ENCODE results near the gene C1orf232. TPM values are rescaled to one million over a fixed set of nuclear protein-coding genes. Genes with fewer than 3 reads are reported as not detected.
A peak's percentile ranks its signal among the peaks of the same experiment; 100 is the strongest.

The C1orf232 gene
- total RNA-seq, 1 experiment from 2014 or later = not detected

- H2AK5ac ChIP-seq (ENCODE audit: insufficient read length, low read length) = no peak overlapping the region
- H3K4me1 ChIP-seq (ENCODE audit: insufficient read depth, low read length) = peaks cover 11% of the 10 kb centered on the region; the same call in 1 of the 2 replicates
- no peaks in the 10 kb centered on the region for H3K79me2 ChIP-seq (ENCODE audit: insufficient read depth, low read length)
- peaks cover 94% of the 10 kb centered on the region for H3K27me3 Mint-ChIP-seq (ENCODE audit: low read depth)
- no peak overlapping the region for H3K4ac ChIP-seq (ENCODE audit: low read depth, low read length)
- no peaks in the 10 kb centered on the region for H4K20me1 ChIP-seq (ENCODE audit: control insufficient read depth, insufficient read depth, insufficient read length)
- H3K23me2 ChIP-seq (ENCODE audit: insufficient read length, low read depth, low read length, poor library complexity, severe bottlenecking) = peaks cover 29% of the 10 kb centered on the region
- H3K4me1 Mint-ChIP-seq = peaks cover 48 to 56% of the 10 kb centered on the region in 2 experiments
- H2BK5ac ChIP-seq (ENCODE audit: insufficient read length, low read length) = no peak overlapping the region
- H3K14ac ChIP-seq (ENCODE audit: insufficient read depth, low read length) = no peak overlapping the region
- H2BK12ac ChIP-seq (ENCODE audit: insufficient read length, low read depth, low read length) = no peak overlapping the region
- H2BK120ac ChIP-seq (ENCODE audit: low read depth, low read length, poor library complexity, severe bottlenecking) = no peak overlapping the region
- no peak overlapping the region for H3K56ac ChIP-seq (ENCODE audit: insufficient read length, low read depth, low read length)
- H3K9ac ChIP-seq (ENCODE audit: extremely low read depth, insufficient read length, low read length) = no peak overlapping the region
- H3K18ac ChIP-seq (ENCODE audit: insufficient read length, low read depth, low read length) = no peak overlapping the region
- no peak overlapping the region for H2BK20ac ChIP-seq (ENCODE audit: low read depth, low read length, poor library complexity, severe bottlenecking)
- no peak for TF ChIP-seq CTCF (conservative IDR thresholded peaks at IDR 0.05)
- no peak overlapping the region for H3T11ph ChIP-seq (ENCODE audit: low read length)
- no peak overlapping the region for H2BK15ac ChIP-seq (ENCODE audit: low read depth, low read length)
- no peak overlapping the region for H4K8ac ChIP-seq (replicated peaks; ENCODE audit: insufficient read length, low read depth, low read length)
- H2AFZ ChIP-seq (ENCODE audit: low read length) = no peak overlapping the region
- H3K36me3 Mint-ChIP-seq (ENCODE audit: insufficient read depth in 1 of 3, low read depth in 3 of 3) = no peaks in the 10 kb centered on the region
- H3K4me3 Mint-ChIP-seq = peak overlapping the region in 1 of 2 experiments; percentile 65; a peak in 2 of 5 replicates
- no peak overlapping the region for H3K27ac Mint-ChIP-seq
- H3K9me3 Mint-ChIP-seq = peaks cover 0 to 4% of the 10 kb centered on the region in 2 experiments; a peak in 1 of 5 replicates
- no peaks in the 10 kb centered on the region for H3K9me3 ChIP-seq (ENCODE audit: control insufficient read depth, low read depth, low read length)
- whole genome bisulfite sequencing (ENCODE audit: extremely low coverage, insufficient read length, low lambda C conversion rate) = no CpG with 5 or more reads among the region's 4 CpGs
- no peak overlapping the region for H4K91ac ChIP-seq (ENCODE audit: insufficient read length, low read depth, low read length)
- no peak overlapping the region for H3K23ac ChIP-seq (ENCODE audit: insufficient read length, low read depth, low read length)
- no peak overlapping the region for H4K5ac ChIP-seq (ENCODE audit: insufficient read length, low read depth, low read length)
- peaks cover 47% of the 10 kb centered on the region; the same call in 1 of the 2 replicates for H3K27me3 ChIP-seq (ENCODE audit: insufficient read depth, low read length)
- no peak for DNase-seq
- no peaks in the 10 kb centered on the region for H3K79me1 ChIP-seq (ENCODE audit: insufficient read depth, low read depth, low read length, poor library complexity, severe bottlenecking)
- no peak overlapping the region for H3K4me2 ChIP-seq (ENCODE audit: insufficient read depth, insufficient read length, low read length)
- H3K27ac ChIP-seq (ENCODE audit: insufficient read length, low read depth, low read length) = no peak overlapping the region
Observed at GRCh38 chr1:26159743-26160039, 9.1 kb downstream of the C1orf232 start.

Measured in H9 (cell line).